GM23338 (cell line): ENCODE results near the gene SLC37A1. TPM values are rescaled to one million over a fixed set of nuclear protein-coding genes. Genes with fewer than 3 reads are reported as not detected.

Source experiments
- ATAC-seq: fragments of 200-7000 bp; cut with Tn5 transposase; 3 replicates; pipeline ENCODE4 v1.9.1; 2020
- DNase-seq: peaks from one replicate; pipeline ENCODE4 v3.0.0-alpha.2; 2015; ENCODE audit warnings: low spot score
- H2AFZ ChIP-seq: fragments of 200-600 bp; sonication (generic); 2 replicates; pipeline ENCODE4 v1.8.0; 2016; ENCODE audit warnings: antibody characterized with exemption, mild to moderate bottlenecking, moderate library complexity
- H3F3A ChIP-seq: fragments of 200-600 bp; sonication (generic); replicated peaks from 2 replicates; pipeline ENCODE4 v1.8.0; 2017; ENCODE audit warnings: antibody characterized with exemption, mixed run types, low read depth
- H3K27ac ChIP-seq: fragments of 200-600 bp; sonication (generic); 2 replicates; pipeline ENCODE4 v1.6.1; 2016; ENCODE audit warnings: low read depth
- H3K27me3 ChIP-seq: fragments of 200-600 bp; sonication (generic); 2 replicates; pipeline ENCODE4 v1.8.0; 2016; ENCODE audit warnings: mild to moderate bottlenecking, mixed run types, moderate library complexity; ENCODE audit not compliant: insufficient read depth
- H3K36me3 ChIP-seq: fragments of 200-600 bp; sonication (generic); 2 replicates; pipeline ENCODE4 v1.8.0; 2016; ENCODE audit warnings: mild to moderate bottlenecking; ENCODE audit not compliant: insufficient read depth
- H3K4me1 ChIP-seq: fragments of 200-600 bp; sonication (generic); 2 replicates; pipeline ENCODE4 v1.8.0; 2016; ENCODE audit warnings: mild to moderate bottlenecking, moderate library complexity; ENCODE audit not compliant: insufficient read depth
- H3K4me2 ChIP-seq: fragments of 200-600 bp; sonication (generic); 2 replicates; pipeline ENCODE4 v1.7.1; 2017; ENCODE audit warnings: mixed run types
- H3K4me3 ChIP-seq: fragments of 200-600 bp; sonication (generic); 2 replicates; pipeline ENCODE4 v1.6.1; 2016; ENCODE audit warnings: mixed run types
- H3K79me2 ChIP-seq: fragments of 200-600 bp; sonication (generic); replicated peaks from 2 replicates; pipeline ENCODE4 v1.8.0; 2017; ENCODE audit warnings: mild to moderate bottlenecking; ENCODE audit not compliant: insufficient read depth
- H3K9me2 ChIP-seq: fragments of 200-600 bp; sonication (generic); 2 replicates; pipeline ENCODE4 v1.8.0; 2017; ENCODE audit not compliant: insufficient read depth
- H4K20me1 ChIP-seq: fragments of 200-600 bp; sonication (generic); replicated peaks from 2 replicates; pipeline ENCODE4 v1.8.0; 2017; ENCODE audit warnings: mild to moderate bottlenecking; ENCODE audit not compliant: insufficient read depth
- H3K27ac Mint-ChIP-seq: 2 replicates; pipeline ENCODE4 v1.8.0; 2020; ENCODE audit warnings: inconsistent platforms, mild to moderate bottlenecking, moderate library complexity, mixed read lengths
- H3K27me3 Mint-ChIP-seq: 3 replicates; pipeline ENCODE4 v1.8.0; 2022; ENCODE audit warnings: low read depth, mild to moderate bottlenecking, moderate library complexity, mixed read lengths, inconsistent platforms; ENCODE audit not compliant: insufficient read depth, poor library complexity
- H3K36me3 Mint-ChIP-seq: 3 replicates; pipeline ENCODE4 v1.8.0; 2021; ENCODE audit warnings: low read depth, mild to moderate bottlenecking, inconsistent platforms, moderate library complexity, mixed read lengths
- H3K4me1 Mint-ChIP-seq: 3 replicates; pipeline ENCODE4 v1.8.0; 2020; ENCODE audit warnings: mild to moderate bottlenecking, inconsistent platforms, mixed read lengths
- H3K4me3 Mint-ChIP-seq: 3 replicates; pipeline ENCODE4 v1.8.0; 2021; ENCODE audit warnings: moderate library complexity, mild to moderate bottlenecking, inconsistent platforms, mixed read lengths
- H3K9me3 Mint-ChIP-seq: 3 replicates; pipeline ENCODE4 v1.8.0; 2020; ENCODE audit warnings: moderate library complexity, mild to moderate bottlenecking, inconsistent platforms, mixed read lengths
- CREB1 ChIP-seq: fragments of 250-450 bp; sonication (Bioruptor Pico); IDR thresholded peaks from 2 replicates; pipeline ENCODE4 v1.5.0; 2020; ENCODE audit warnings: low read depth, mild to moderate bottlenecking, moderate library complexity
- CTCF ChIP-seq, 2 experiments: fragments of 200-600 bp in 1 of 2; sonication (generic) in 1 of 2; conservative IDR thresholded peaks; 2 replicates each; pipeline versions ENCODE4 v1.5.1 to v1.6.1; 2016 to 2017; ENCODE audit warnings: antibody characterized with exemption in 2 of 2, low read depth in 2 of 2, mild to moderate bottlenecking in 2 of 2, moderate library complexity in 1 of 2
- ETS1 ChIP-seq: IDR thresholded peaks from 2 replicates; pipeline ENCODE4 v1.6.1; 2016; ENCODE audit warnings: antibody characterized with exemption
- JUNB ChIP-seq: IDR thresholded peaks from one replicate; pipeline ENCODE4 v1.6.1; 2016; ENCODE audit warnings: antibody characterized with exemption; ENCODE audit not compliant: unreplicated experiment
- POLR2AphosphoS5 ChIP-seq: IDR thresholded peaks from 2 replicates; pipeline ENCODE4 v1.6.1; 2016; ENCODE audit warnings: antibody characterized with exemption, low read depth
- STAT1 ChIP-seq: IDR thresholded peaks from one replicate; pipeline ENCODE4 v1.6.1; 2016; ENCODE audit warnings: antibody characterized with exemption; ENCODE audit not compliant: unreplicated experiment
- ZNF114 ChIP-seq: fragments of 250-450 bp; sonication (Bioruptor Pico); IDR thresholded peaks from 2 replicates; pipeline ENCODE4 v1.5.0; 2020; ENCODE audit warnings: mild to moderate bottlenecking, moderate library complexity
- ZNF331 ChIP-seq: fragments of 250-450 bp; sonication (Bioruptor Pico); IDR thresholded peaks from 2 replicates; pipeline ENCODE4 v1.5.0; 2020; ENCODE audit warnings: low read depth, mild to moderate bottlenecking, moderate library complexity
- ZNF462 ChIP-seq: fragments of 250-450 bp; sonication (Bioruptor Pico); IDR thresholded peaks from 2 replicates; pipeline ENCODE4 v1.5.0; 2020; ENCODE audit warnings: mild to moderate bottlenecking, moderate library complexity
- polyA plus RNA-seq: library from polyadenylated mRNA; unstranded; fragments of >200 nt; fragmentation: Nextera tagmentation; extraction: Ambion mirVana; gene quantifications from 2 replicates; pipeline ENCODE4 v1.2.1, GENCODE V29; 2016
- total RNA-seq: library from RNA; depleted of rRNA; stranded (reverse); fragments of >200 nt; shearing (Covaris generic); gene quantifications from 2 replicates; pipeline ENCODE4 v1.2.3, GENCODE V29; 2014

The SLC37A1 gene
- total and polyA plus RNA-seq, 2 experiments from 2014 or later, result 14.0 to 30.3 TPM

DNA sequence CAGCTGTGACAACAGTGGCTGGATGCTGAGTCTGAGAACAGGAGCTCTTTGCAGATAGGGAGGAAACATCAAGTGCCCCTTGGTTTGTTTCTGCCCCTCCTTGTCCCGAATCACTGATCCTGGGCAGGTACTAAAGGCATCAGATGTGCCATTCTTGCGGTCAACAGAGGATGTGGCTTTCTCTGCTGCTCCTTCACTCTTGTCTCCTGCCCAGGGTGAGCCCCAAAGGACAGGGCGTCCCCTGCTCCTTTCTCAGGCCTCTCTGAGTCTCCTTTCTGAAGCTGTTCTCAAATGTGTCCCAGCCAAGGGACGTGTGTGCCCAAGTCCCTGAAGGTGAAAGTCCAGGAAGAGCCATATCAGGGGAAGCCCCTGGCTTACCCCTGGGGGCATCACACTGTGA, 31.7 kb downstream of the SLC37A1 start (continued):
- TF ChIP-seq ZNF462 (no peak), CREB1 (CRISPR knock-in tag) (no peak), ETS1 (no peak), ZNF114 (CRISPR knock-in tag) (no peak), JUNB (no peak), POLR2AphosphoS5 (no peak)

DNA sequence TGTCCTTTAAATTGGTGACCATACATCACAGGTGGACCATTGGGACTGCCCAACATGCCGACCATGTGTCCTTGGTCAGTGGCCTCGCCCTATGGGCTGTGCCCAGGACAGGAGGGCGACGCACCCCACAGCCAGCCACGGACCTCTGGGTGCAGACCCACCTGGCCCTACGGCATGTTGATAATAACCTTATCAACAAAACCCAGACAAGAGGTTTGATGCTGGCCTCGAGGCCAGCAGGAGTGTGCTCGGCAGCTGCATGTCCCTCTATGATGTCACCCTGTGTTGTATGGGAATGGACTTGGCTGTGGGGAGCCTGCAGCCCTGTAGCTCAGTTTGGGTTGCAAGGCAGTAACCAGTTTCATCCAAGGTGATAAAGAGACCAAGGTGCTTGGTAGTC, 32.1 kb downstream of the SLC37A1 start:
- Histone ChIP-seq H3K27ac (no peak overlapping the region), H3K9me2 (no peaks in the 10 kb centered on the region), H3F3A (no peaks in the 10 kb centered on the region), H3K4me2 (no peak overlapping the region), H3K4me3 (no peak overlapping the region), H2AFZ (no peak overlapping the region), H3K79me2 (no peaks in the 10 kb centered on the region), H3K4me1 (peaks cover 10% of the 10 kb centered on the region; the same call in 1 of the 2 replicates), H3K27me3 (no peaks in the 10 kb centered on the region), H4K20me1 (no peaks in the 10 kb centered on the region), H3K36me3 (peaks cover 3% of the 10 kb centered on the region)
- ATAC-seq, result no peak
- Mint-ChIP-seq H3K27me3 (peaks cover 3% of the 10 kb centered on the region), H3K9me3 (no peaks in the 10 kb centered on the region), H3K36me3 (peaks cover 68% of the 10 kb centered on the region), H3K27ac (no peak overlapping the region), H3K4me1 (peaks cover 24% of the 10 kb centered on the region), H3K4me3 (no peak overlapping the region)
- DNase-seq, result no peak
- no peak for TF ChIP-seq ZNF331 (CRISPR knock-in tag)
- TF ChIP-seq STAT1, result no peak
- TF ChIP-seq CTCF (conservative IDR thresholded peaks at IDR 0.05; ENCODE audit: low read depth in 2 of 2), result no peak
